Gastroesophageal sphincter (tissue), 3 donors: Measurements from ENCODE around the gene CDH20.

Experiments
- CTCF ChIP-seq, 4 experiments: fragments of 200-600 bp in 2 of 4; fragments of 450-650 bp in 2 of 4; sonication (generic) in 1 of 4; IDR thresholded peaks; one replicate each; pipeline ENCODE4 v1.5.1; 2017 to 2019; ENCODE audit warnings: antibody characterized with exemption in 4 of 4, mild to moderate bottlenecking in 2 of 4, moderate library complexity in 2 of 4
- EP300 ChIP-seq: sonication (generic); formaldehyde crosslinking; IDR thresholded peaks from one replicate; pipeline ENCODE4 v1.6.1; 2017; ENCODE audit warnings: antibody characterized with exemption, mild to moderate bottlenecking
- POLR2AphosphoS5 ChIP-seq: sonication (generic); formaldehyde crosslinking; IDR thresholded peaks from one replicate; pipeline ENCODE4 v1.6.1; 2017; ENCODE audit warnings: antibody characterized with exemption

GRCh38 chr18:61290616-61291015 lies 42.6 kb upstream of the CDH20 start:
- no peak for TF ChIP-seq POLR2AphosphoS5
- no peak for TF ChIP-seq CTCF (IDR thresholded peaks at IDR 0.05)
- TF ChIP-seq EP300, result no peak
